ENCODE results near the gene TNNI3K.

DNA sequence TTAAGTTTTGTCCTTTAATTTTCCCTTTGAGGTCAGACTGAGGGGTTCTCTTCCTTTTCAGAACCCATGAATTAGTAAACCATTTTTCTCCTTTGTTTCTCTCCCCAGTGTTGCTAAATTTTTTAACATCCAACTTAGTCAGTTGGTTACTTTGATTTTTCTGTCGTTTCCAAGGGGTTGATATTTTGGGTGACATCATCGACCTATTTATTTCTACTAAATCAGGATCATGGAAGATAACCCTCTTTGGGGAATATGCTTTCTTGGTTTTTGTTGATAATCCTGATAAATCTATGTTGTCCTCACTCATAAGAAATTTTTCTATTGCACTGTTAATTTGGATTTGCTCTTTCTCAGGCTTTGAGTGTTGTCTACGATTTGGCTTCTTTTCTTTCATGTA is 236.3 kb downstream of the TNNI3K start:
- no peak for TF ChIP-seq GATA2 (IDR thresholded peaks at IDR 0.05; ENCODE audit: low read depth, low read length)
- no peak for TF ChIP-seq GATA3 (IDR thresholded peaks at IDR 0.05; ENCODE audit: low read depth, low read length)

All from SH-SY5Y (cell line).